GM21619 (cell line): ENCODE results near the gene ERRFI1.

Experiments
- ATAC-seq: cut with Tn5 transposase; IDR thresholded peaks from one replicate; pipeline ENCODE4 v1.9.1; 2021; ENCODE audit not compliant: unreplicated experiment

ERRFI1 gene

DNA sequence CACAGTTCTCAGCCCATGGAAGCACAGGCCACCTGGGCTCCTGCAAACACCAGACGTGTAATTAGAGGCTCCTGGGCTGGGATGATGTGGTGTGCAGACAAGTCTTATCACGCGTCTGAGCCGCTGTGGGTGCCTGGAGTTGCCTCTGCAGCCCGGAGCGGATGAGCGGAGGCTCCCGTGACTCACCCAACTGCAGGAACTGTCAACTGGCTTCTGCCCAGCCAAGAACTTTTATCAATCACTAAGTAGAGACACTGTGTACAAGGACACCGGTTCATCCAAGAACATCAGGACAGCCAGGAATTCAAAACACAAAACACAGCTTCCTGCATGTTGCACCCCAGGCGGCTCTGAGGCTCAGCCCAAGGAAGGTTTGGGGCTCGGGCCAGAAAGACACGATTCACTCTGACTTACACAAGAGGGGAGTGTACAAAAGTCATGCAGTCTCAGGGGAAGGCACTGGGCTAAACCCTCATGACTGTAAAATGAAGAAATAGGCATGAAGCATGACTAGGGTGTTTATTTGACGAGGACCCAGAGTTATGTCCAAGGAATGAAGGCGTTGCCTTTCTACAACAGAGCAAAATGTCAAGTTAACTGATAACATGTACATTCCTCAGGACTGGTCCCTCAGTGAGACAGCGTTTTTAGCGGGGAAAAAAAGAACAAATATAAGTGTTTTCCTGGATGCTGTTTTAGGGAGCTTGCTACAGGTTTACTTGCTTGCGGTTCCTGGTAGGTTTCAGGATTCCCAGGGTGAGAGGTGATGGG, 21.1 kb downstream of the ERRFI1 start:
- ATAC-seq, result no peak

DNA sequence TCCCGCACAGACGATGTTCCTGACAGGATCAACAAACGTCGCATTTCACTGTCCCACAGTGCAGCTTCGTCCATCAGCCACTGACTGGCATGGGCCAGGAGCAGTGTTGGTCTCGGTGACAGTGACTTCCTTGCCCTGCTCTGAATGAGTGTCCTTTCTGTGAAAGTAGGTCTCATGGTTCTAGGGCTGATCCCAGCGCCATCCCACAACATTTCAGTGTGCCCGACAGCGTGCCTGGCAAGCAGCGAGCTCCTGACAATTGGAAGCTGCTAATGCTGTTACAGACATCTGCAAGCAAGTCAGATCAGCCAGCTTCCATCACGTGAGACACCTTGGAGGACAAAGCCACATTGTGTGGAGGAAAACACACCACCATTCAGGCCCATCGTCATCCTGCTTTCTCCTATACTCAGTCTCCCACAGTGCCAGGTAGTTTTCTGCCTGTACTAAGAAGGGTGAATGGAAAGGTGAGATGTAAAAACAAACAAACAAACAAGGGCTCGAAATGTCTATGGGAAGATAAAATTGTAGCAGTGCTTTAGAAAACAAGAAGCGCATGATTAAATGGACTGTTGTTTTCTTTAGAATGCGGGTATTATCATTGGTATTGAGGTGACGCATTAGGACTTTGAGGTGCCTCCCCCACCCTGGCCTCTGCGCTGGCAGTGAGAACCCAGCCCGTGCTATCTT, 21.9 kb downstream of the ERRFI1 start:
- ATAC-seq, result no peak

DNA sequence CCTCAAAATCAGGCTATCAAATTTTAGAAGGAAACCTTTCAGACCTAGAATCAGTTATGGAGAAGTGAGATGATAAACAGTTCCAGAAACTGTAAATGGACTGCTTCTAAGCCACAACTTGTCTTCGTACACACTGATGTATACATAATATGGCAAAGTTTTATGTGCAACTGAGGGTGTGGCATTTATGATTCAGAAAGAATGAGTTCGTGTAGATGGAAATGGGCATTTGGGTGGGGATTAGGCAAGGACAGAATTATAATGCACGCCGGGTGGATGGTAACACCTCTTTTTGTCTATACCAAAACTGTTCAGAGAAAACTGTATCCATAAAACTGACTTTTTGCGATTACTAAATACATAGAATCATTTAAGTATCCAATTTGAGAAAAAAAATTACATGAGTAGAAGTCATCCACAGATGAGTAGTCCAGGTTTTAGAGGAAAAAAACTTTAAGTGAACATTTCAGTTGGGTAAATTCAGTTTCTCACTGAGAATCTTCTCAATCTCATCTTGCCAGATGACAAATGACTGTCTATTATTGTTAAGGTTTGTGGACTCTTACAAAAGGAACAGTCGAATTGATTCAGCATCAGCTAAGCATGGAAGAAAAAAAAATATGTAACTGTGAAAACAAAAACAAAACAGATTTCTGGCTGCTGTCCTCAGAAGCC, 22.5 kb downstream of the ERRFI1 start:
- no peak for ATAC-seq

DNA sequence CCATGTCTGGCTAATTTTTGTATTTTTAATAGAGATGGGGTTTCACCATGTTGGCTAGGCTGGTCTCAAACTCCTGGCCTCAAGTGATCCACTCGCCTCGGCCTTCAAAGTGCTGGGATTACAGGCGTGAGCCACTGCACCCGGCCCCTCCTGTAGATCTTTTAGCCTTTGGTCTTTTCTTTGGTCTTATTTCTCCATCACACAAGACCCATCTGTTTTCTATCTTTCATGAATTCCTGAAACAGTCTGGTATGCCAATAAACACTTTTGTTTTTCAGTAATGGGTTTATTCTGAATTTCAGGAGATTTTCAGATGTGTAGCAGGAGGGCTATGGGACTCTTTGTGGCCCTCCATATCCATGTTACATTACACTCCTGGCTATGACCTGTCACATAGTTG, 23.2 kb downstream of the ERRFI1 start:
- ATAC-seq, result no peak

DNA sequence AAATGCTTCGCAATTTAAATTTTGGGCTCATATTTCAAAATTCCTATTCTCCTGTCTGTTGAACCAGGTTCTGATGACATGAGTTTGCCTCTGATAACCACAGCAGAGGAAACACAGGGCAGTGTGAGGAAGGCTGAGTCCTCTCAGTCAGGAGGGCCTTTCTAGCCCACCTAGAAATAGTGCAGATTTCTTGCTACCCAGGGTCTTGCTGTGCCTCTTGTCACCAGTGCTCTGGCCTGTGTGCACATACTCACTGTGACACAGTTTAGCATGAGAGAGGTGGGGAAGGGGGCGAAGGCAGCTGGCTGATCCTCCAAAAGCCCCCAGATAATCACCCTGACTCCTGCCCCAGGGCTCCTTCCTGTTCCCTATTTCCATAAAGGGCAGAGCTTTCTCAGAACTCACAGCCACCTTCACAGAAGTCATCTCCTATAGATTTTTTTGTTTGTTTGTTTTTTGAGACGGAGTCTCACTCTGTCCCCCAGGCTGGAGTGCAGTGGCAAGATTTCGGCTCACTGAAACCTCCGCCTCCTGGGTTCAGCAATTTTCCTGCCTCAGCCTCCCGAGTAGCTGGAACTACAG, 23.7 kb downstream of the ERRFI1 start:
- no peak for ATAC-seq

DNA sequence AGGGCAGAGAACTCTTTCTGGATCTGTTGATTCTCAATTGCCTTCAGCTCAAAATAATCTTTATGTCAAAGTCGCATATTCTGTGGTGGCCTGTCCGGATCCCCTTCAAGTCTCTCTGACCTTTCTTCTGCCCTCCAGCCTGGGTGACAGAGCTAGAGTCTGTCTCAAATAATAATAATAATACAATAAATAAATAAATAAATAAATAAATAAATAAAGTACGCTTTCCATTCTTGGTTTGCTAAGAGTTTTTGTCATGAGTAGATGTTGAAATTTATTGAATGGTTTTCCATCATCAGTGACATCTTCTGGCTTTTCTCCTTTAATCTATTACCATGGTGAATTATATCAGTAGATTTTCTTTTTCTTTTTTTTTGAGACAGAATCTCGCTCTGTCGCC, 30.7 kb downstream of the ERRFI1 start:
- no peak for ATAC-seq

DNA sequence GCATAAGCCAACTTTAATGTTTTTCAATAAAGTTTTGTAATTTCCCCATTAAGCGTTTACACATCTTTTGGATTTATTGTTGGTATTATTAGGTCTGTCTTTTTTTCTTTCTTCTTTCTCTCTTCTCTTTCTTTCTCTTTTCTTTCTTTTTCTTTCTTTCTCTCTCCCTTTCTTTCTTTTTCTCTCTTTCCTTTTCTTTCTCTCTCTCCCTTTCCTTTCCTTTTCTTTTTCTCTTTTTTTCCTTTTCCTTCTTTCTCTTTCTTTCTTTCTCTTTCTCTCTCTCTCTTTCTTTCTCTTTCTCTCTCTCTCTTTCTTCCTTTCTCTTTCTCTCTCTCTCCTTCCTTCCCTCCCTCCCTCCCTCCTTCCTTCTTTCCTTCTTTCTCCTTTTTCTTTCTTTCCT, 31.3 kb downstream of the ERRFI1 start:
- no peak for ATAC-seq

DNA sequence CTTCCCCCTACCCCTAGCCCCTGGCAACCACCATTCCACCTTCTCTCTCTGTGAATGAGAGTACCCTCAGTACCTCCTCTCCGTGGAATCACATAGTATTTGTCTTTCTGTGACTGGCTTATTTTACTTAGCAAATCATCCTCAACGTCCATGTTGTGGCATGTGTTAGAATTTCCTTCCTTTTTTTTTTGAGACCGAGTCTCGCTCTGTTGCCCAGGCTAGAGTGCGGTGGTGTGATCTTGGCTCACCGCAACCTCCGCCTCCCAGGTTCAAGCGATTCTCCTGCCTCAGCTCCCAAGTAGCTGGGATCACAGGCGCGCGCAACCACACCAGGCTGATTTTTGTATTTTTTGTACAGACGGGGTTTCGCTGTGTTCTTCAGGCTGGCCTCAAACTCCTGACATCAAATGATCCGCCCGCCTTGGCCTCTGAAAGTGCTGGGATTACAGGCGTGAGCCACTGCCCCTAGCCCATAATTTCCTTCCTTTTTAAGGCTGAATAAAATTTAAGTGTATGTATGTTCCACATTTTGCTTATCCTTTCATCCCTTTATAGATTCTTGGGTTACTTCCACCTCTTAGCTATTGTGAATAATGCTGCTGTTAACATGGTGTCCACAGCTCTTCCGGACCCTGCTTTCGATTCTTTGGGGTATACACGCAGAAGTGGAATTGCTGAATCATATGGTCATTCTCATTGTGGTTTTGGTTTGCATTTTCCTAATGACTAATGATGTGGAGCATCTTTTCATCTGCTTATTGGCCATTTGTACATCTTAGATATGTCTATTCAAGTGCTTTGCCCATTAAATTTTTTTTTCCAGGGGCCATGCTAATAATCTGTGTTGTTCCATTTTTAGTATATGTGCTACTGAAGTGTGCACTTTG, 32.3 kb downstream of the ERRFI1 start:
- ATAC-seq, result peak; percentile 82

DNA sequence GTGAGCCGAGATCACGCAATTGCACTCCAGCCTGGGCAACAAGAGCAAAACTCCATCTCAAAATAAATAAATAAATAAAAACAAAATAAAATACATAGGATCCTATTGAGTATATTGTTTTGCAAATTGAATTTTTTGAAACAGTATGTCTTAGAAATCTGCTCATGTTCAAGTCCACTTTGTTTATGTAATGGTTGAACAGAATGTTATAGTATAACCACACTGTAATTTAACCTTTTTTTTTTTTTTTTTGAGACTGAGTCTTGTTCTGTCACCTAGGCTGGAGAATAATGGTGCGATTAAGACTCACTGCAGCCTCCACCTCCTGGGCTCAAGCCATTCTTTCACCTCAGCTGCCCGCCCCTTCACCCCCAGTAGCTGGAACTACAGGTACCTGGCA, 33.2 kb downstream of the ERRFI1 start:
- no peak for ATAC-seq

DNA sequence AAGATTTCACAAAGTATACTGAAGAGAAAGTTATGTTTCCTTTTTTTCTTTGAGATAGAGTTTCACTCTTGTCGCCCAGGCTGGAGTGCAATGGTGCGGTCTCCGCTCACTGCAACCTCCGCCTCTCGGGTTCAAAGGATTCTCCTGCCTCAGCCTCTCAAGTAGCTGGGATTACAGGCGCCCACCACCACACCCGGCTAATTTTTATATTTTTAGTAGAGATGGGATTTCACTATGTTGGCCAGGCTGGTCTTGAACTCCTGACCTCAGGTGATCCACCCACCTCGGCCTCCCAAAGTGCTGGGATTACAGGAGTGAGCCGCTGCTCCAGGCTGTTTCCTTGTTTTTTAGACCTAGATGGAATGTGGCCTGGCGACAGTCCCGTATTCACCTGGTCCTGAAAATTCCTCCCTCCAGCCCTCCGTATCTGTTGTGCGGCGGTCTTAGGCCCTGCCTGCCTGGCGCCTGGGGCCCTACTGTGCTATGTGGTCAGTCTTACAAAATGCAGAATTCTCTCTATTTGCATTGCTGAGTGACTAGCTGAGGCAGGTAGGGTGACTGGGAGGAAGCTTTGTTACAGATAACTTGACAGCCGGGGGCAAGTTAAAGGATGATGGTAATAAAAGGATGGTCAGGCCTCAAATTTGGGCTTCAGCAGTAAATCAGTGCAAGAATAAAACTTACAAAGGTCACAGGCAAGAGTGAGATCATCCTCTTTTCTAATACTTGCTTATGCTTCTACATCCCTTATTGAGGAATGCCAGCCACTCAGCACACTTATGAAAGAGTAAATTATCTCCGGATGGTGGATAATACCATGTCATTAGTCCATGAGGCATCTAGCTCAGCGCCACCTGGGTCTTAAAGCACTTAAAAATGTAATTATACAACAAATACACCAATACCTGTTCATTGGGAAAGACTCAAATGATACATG, 34.3 kb downstream of the ERRFI1 start:
- ATAC-seq, result no peak

DNA sequence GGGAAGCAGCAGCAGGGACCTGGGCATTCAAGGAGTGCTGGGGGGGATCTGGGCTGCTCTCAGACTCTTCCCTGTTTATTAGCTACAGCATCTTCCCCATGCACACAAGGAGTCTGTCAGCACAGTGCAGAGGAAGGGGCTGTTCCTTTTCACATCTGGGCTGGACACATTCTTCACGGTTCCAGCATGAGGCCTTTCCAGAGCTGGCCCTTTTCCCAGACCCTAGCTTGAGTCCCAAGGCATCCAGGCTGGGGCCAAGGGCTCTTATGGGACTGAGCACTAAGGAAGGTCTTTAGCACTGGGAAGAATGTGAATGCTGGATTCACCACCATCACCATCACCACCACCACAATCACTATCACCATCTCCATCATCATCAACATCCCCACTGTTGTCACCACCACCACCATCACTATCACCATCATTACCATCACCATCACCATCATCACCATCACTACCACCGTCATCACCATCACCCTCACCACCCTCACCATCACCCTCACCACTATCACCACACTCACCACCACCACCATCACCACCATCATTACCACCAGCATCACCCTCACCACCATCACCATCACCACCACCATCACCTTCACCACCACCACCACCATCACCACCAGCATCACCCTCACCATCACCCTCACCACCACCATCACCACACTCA, 36.2 kb downstream of the ERRFI1 start:
- ATAC-seq, result no peak

DNA sequence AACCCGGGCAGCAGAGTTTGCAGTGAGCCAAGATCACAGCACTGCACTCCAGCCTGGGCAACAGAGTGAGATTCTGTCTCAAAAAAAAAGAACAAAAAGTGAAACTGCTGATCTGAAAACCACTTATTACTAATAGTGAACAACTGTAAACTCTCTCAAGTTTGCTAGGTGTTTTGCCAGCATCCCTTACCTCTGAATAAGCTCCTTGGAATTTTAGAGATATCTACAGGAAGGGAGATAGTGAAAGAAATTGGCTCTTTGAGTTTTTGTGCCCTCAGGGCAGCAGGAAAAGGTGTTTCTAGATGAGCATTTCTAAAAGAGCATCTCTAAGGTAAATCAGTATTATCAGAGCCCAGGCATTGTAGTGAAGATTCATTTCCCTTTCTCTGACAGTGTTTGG, 37.5 kb downstream of the ERRFI1 start:
- ATAC-seq, result no peak

DNA sequence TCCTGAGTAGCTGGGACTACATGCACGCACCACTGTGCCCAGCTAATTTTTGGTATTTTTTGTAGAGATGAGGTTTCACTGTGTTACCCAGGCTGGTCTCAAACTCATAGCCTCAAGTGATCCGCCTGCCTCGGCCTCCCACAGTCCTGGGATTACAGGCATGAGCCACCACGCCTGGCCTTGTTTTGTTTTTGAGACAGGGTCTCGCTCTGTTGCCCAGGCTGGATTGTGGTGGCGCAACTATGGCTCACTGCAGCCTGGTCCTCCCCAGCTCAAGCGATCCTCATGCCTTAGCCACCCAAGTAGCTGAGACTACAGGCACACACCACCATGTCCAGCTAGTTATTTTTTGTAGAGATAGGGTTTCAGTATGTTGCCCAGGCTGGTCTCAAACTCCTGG, 38.6 kb downstream of the ERRFI1 start:
- ATAC-seq, result no peak

DNA sequence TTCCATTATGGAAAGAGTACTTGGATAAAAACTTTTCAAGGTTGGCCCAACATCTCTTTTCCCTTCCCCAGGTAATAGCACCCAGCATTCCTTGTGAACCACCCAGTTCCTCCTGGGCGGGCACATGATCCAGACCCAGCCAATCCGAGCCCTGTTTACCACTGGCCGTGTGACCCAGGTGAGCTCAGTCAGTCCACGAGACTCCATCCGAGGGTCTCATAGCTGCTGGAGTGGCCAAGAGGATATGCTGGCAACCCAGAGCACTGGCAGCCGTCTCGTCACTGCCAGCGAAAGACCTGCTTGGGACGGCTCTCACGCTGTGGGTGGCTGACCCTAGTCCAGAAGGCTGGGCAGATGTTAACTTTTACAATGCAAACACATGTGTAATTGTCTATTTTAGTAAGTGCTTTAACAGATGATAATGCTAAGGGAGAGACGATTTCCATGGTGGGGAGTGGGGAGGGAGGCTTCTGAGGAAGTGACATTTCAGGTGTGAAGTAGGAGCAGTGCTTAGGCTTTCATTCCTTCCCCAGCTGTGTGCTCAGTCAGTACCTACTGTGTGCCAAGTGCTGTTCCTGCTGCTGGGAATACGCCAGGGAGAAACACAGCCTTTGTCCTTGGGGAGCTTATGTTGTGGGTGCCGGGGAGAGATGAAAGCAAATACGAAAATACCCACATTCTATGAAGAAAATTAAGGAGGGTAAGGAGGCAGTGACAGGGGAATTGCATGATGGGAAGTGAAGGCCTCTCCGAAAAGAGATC, 40.1 kb downstream of the ERRFI1 start:
- no peak for ATAC-seq

DNA sequence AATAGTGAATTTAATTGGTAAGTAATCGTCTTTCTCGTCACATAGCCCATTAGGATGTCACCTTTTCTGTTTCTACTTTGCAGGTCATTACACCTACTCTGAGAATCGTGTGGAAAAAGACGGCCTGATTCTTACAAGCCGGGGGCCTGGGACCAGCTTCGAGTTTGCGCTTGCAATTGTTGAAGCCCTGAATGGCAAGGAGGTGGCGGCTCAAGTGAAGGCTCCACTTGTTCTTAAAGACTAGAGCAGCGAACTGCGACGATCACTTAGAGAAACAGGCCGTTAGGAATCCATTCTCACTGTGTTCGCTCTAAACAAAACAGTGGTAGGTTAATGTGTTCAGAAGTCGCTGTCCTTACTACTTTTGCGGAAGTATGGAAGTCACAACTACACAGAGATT, 41.3 kb downstream of the ERRFI1 start:
- ATAC-seq, result no peak

DNA sequence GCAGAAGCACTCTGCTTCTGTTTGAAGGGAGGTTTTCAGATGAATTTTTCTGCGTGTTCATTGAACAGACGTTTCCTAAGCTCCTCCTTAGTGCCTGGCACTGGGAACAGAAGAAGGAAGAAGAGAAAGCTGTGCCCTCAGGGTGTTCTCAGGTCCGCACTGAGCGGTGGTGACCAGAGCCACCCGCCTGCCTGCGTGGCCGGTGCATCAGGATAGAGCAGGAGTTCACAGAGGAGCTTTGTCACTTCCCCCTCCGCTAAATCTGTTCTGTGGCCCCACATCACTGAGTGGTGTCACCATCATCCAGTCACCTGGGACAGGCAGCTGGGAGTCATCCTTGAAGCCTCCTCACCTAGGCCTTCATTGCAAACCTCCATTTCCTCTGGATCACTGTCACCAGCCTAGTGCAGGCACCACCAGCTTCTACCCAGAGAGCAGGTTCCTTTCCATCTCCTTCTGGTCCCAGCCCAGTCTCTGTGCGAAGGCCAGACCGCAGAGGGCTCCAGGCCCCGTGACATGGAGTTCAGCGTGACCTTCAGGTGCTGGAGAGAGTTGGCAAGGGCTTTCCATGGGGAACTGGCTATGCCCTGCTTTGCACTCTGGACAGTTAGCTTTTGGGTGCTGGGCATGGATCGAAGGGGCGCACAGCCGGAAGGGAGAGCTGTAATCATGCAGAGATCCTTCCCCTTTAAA, 42.9 kb downstream of the ERRFI1 start:
- ATAC-seq, result no peak

DNA sequence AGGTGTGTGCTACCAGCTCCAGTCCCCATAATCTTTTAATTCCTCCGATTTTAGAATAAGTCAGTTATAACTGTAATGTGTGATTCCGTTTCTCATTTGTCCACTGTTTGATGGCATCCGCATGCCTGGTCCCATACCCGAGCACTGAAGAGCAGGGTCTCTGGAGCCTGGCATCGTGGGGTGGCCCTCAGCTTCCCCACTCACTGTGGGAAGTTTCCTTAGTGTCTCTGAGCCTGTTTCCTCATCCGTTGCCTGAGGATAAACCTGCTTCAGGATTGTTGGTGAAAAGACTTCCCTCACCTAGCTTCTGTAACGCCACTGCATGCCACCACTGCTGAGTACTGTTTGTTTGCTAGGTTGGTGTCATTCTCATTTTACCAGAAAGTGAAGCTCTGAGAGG, 45.1 kb downstream of the ERRFI1 start:
- no peak for ATAC-seq
